Coronary artery (tissue), 2 donors: ENCODE measurements around the gene IQCK.

ENCODE experiments used
- DNase-seq: peaks from one replicate; pipeline ENCODE4 v3.0.0-alpha.2; 2017; ENCODE audit warnings: low spot score
- H3K27ac ChIP-seq, 2 donors: fragments of 200-600 bp; sonication (generic); one replicate each; pipeline ENCODE4 v1.5.1; 2016 to 2019
- H3K4me3 ChIP-seq: fragments of 200-600 bp; sonication (generic); 2 replicates; pipeline ENCODE4 v1.5.1; 2016; ENCODE audit warnings: mild to moderate bottlenecking, moderate library complexity
- TF ChIP-seq, protein P1 (sequence below): fragments of 200-600 bp; sonication (generic); IDR thresholded peaks from one replicate; pipeline ENCODE4 v1.5.1; 2019; ENCODE audit warnings: antibody characterized with exemption

IQCK gene

DNA sequence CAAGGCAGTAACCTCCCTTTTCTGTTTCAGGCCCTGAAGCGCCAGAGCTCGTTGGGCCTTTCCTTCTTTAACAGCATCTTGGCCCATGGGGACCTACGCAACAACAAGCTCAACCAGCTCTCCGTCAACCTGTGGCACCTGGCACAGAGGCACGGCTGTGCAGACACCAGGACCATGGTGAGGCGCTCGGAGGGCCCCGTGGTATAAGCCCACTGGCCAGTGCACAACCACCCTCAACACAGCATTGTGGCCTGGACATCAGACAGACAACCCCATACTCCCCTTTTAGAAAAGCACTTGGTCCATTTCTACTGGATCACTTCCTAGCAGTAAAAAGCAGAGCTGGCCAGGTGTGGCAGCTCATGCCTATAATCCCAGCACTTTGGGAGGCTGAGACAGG, 18.6 kb upstream of the IQCK start:
- no peak overlapping the region for H3K4me3 ChIP-seq
- no peak for DNase-seq
- peak overlapping the region in 1 of 2 donors; percentile 13 for H3K27ac ChIP-seq
- TF ChIP-seq, protein P1, sequence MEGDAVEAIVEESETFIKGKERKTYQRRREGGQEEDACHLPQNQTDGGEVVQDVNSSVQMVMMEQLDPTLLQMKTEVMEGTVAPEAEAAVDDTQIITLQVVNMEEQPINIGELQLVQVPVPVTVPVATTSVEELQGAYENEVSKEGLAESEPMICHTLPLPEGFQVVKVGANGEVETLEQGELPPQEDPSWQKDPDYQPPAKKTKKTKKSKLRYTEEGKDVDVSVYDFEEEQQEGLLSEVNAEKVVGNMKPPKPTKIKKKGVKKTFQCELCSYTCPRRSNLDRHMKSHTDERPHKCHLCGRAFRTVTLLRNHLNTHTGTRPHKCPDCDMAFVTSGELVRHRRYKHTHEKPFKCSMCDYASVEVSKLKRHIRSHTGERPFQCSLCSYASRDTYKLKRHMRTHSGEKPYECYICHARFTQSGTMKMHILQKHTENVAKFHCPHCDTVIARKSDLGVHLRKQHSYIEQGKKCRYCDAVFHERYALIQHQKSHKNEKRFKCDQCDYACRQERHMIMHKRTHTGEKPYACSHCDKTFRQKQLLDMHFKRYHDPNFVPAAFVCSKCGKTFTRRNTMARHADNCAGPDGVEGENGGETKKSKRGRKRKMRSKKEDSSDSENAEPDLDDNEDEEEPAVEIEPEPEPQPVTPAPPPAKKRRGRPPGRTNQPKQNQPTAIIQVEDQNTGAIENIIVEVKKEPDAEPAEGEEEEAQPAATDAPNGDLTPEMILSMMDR = no peak

- DNase-seq = no peak
Measured at GRCh38 chr16:19700319-19700781, 17.7 kb upstream of the IQCK start.

DNA sequence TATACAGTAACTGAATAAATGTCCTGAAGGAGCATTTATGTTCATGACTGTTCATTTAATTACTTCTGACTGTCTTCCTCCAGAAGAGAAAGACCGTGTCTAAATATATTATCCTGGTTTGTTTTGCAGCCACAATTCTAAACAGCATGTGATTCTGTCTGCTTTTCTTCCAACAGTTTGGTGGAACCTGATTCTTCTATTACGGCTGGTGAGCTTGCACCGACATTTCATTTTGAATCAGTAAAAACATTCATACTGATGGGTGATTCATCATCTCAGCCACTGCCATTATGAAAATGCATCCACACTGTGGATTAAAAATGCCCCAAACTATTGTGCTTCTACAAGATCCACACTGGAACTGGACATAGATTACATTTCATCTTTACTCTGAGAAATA, 17.0 kb upstream of the IQCK start:
- no peak for DNase-seq
- Histone ChIP-seq H3K4me3 (no peak overlapping the region), H3K27ac (peak overlapping the region in 1 of 2 donors; percentile 30)
- TF ChIP-seq, protein P1 = no peak

More at GRCh38 chr16:19700319-19700781, 17.7 kb upstream of the IQCK start:
- Histone ChIP-seq H3K27ac (peak overlapping the region in 1 of 2 donors; percentile 30), H3K4me3 (no peak overlapping the region)
- TF ChIP-seq, protein P1 = no peak

GRCh38 chr16:19703172-19703889, 14.7 kb upstream of the IQCK start:
- no peak overlapping the region for H3K4me3 ChIP-seq
- DNase-seq = no peak
- TF ChIP-seq, protein P1 = no peak
- H3K27ac ChIP-seq = peak overlapping the region in 1 of 2 donors; percentile 81

DNA sequence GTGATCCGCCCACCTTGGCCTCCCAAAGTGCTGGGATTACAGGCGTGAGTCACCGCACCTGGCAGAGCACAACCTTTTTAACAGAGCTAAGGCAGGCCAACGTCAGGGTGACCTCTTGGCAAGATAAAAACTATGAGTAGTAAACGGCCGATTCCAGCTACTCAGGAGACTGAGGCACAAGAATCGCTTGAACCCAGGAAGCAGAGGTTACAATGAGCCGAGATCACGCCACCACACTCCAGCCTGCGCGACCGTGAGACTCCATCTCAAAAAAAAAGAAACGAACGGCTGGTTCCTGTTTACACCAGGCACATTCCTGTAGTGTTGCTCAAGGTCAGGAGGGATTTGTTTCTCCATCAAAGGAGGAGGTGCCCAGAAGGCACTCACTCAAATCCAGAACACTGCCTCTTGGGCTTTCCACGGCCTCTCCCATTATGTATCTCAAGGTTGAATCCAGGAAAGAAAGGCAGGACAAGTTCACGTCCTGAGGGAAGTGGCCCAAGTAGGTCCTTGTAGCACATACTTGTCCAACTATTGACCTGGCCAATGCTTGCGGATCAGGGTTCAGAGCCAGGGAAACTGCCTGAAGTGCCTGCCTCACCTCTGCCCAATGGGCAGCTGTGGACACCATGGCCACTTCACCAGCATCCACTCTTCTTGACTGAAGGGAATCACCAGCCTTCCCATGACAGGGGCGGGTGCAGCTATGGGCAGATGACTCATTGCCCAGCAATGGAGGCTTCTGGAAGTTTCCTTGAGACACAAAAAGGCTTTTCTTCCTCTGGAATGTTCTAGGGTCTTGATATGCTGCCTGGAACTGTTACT, 13.5 kb upstream of the IQCK start:
- DNase-seq = no peak
- TF ChIP-seq, protein P1 = no peak
- peak overlapping the region in 1 of 2 donors; percentile 81 for H3K27ac ChIP-seq

DNA sequence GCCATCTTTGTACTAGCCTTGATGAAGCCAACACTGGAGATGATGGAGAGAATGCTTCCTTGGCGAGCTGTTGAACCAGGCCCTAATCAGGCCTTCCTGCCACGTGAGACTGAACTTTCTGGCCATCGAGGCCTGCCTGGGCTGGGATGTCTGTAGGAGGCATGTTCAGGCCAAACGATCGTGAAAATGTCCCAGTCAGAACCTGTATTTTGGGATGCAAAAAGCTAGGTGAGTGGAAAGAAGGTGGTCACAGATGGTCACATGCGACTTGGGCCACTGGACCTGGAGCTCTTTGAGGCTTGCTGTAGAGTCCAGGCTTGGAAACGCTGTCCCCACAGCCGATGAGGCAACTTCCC, 12.9 kb upstream of the IQCK start:
- H3K4me3 ChIP-seq = no peak overlapping the region
- peak overlapping the region in 1 of 2 donors; percentile 81 for H3K27ac ChIP-seq
- no peak for DNase-seq
- TF ChIP-seq, protein P1 = no peak

More for the DNA sequence above, 13.5 kb upstream of the IQCK start:
- H3K4me3 ChIP-seq = no peak overlapping the region
